T-helper 9 cell (primary cell): ENCODE data around the gene MAP4K2.
A peak's percentile ranks its signal among the peaks of the same experiment; 100 is the strongest.
"Not testable (repeated sequence)": the region's sequence is repeated elsewhere in the genome, so short reads cannot be mapped to it uniquely, and the experiment has no call there.

ENCODE experiments used
- DNase-seq: peaks from one replicate; pipeline ENCODE4 v3.0.0-alpha.2; 2020
- total RNA-seq, 2 donors: gene quantifications; one replicate each; lab custom pipeline; 2026; lab: John Stamatoyannopoulos, UW

MAP4K2 gene
- 138 to 170 reads per million in 2 donors for total RNA-seq

DNA sequence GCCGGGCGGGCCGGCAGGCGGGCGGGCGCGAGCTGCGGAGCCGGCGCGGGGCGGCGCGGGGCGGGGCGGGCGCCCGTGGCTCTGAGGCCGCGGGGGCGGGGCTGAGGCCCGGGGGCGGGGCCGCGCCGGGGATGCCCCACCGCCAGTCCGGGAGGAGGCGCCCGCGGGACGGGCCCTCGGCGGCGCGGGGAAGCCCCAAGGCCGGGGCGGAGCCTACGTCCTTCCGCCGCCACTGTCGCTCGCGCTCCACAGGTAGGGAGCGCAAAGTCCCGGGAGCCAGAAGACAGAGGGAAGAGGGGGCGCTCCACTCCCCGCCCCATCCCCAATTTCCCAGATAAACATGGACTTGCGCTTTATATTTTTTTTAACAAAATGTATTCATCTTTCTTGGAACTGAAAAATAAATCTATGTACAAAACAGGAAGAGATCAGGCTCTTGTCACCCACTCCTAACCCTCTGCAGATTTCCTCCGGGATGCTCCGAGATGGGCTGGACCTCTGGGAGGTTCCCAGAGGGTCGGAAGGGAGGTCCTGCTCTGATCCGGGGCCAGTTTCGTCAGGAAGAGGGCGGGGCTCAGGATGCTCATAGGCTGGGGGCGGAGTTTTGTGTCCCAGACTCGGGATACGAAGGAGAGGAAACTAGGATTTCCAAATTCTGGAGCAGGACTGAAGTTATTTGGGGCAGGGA is at the start of gene MAP4K2:
MAP4K2 (minus strand) TSS at position 57 of the 688 bp plus-strand sequence. CDS start 65 bp downstream, outside the sequence.
- peak; percentile 85 for DNase-seq

- no peak for DNase-seq
Observed at GRCh38 chr11:64851831-64852351, 48.9 kb upstream of the MAP4K2 start.

DNA sequence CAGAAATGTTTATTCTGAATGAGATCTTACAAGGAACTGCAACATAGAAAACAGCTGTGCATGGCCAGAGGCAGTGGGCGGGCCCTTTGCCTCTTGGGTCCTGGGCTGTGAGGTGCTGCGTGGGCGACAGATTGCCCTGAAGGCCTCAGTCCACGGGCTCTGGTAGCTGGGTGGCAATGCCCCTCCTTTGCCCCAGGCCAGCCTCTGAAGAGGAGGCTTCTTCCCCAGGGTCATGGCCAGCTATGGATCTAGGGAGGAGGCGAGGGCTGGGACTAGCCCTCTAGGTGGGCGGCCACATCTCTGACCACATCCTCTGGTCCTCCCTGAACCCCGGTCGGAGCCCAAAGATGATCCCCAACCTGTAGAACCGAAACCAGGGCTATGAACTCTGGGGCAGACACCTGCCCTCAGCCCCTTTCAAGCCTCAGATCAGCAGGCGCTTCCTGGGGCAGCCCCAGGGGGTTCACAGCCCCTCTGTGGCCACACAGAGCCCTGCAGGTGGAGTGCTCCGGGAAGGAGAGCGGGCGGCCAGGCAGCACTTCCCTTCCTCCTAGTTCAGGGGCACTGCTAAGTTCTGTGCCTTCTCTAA is 48.1 kb upstream of the MAP4K2 start:
- peak; percentile 52 for DNase-seq

- no peak for DNase-seq
Observed at GRCh38 chr11:64849598-64850356, 46.8 kb upstream of the MAP4K2 start.

DNA sequence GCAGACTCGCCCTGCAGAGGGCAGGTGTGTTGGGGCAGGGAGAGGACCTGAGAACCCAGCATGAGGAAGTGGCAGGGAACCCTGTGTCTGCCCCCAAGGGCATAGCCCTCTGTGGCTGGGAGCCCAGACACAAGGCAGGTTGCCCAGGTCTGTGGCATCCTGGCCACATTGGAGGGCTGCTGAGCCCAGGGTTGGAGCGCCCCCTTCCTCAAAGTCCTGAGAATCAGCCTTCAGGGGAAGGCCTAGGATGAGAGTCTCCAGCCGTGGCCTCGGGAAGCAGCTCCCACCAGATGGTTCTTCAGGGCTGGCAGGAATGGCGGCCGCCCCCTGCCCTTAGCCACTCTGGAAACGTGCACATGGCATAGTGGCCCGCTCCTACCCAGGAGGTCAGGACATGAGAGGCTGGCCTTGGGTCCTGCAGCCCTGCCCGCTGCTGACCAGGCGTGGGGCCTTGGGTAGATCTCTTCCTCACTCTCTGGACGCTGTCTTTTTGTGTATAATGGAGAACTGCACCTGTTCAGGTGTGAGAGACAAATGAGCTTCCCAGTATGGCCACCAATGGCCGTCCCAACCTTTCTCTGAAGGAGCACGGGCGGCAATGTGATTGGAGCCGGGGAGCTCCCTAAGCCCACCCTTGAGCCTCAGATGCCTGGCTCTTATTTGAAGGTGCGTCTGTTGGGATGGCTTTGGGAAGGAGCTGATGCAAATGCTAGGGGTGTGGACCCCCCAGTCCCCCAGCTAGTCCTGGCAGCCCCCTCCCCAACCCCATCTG is 46.0 kb upstream of the MAP4K2 start:
- no peak for DNase-seq

GRCh38 chr11:64848214-64848825 is 45.3 kb upstream of the MAP4K2 start:
- DNase-seq: no peak

- peak; percentile 98 for DNase-seq
Observed at GRCh38 chr11:64846998-64847666, 44.1 kb upstream of the MAP4K2 start.

DNA sequence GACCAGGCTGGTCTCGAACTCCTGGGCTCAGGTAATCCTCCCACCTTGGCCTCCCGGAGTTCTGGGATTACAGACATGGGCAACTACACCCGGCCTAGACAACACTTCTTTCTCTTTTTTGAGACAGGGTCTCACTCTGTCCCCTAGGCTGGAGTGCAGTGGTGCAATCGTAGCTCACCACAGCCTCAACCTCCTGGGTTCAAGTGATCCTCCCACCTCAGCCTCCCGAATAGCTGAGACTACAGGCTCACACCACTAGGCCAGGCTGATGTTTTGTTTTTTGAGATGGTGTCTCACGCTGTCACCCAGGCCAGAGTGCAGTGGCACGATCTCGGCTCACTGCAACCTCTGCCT is 42.7 kb upstream of the MAP4K2 start:
- DNase-seq: not testable (repeated sequence)

DNA sequence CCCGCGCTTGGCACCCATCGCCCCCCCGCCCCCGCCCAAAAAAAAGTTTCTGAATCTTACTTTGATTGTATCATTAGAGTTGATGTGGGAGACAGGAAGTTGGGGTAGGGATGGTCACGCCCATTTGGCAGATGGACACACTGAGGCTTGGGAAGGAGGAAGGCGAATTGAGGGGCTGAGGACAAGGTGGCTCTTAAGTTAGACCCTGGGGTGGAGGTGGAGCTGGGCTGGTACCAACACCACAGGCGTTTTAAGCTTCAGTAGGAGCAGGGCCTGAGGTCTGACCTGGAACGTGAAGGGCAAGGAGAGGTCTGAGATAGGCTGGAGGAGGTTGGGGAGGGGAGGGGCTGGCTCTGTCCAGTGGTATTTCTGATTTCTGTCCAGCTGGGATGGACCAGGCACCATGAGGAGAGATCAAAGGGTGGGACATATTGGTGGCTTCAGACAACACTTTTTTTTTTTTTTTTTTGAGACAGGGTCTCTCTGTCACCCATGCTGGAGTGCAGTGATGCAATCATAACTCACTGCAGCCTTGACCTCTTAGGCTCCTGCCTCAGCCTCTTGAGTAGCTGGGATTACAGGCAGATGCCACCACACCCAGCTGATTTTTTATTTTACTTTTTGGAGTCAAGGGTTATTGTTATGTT is 42.2 kb upstream of the MAP4K2 start:
- no peak for DNase-seq

DNA sequence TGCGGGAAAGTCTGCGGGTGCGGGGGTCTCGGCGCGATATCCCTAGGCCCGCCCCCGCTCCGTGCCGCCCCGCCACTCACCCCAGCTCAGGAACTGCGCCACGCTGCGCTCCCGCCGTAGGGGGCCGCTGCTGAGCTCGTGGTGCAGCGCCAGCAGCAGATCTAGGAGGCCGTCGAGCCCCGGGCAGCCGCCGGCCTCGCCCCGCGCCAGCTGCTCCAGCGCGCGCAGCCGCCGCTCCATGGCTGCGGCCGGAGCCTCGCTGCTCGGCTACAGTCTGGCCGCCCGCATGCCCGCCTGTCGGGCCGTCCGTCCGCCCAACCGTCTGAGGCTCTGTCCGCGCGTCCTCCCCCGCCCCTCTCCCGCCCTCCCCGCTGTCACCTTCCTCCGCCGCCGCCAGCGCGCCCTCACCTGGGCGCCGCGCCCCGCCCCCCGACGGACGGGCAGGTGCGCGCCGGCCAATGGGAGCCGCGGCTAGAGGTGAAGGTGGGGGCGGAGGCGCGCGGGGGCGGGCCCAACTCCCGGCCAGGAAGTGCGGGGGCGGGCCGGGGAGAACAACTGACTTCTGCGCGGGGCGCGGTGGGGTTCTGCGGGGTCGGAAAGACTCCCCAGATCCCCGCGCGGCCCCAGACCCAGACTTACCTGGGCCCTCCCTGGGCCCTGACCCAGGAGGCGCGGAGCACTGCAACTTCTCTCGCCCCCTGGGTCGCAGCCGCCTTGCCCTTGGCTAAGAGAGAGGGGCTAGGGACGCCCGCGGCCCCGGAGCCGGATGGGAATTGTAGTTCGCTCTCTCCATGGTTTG is 41.5 kb upstream of the MAP4K2 start, which contains the start of gene CDC42BPG:
CDC42BPG (minus strand) TSS at position 324 of the 799 bp plus-strand sequence; CDS start at position 240, 84 bp downstream.
- DNase-seq: peak; percentile 65

- no peak for DNase-seq
Observed at GRCh38 chr11:64843686-64844329, 40.8 kb upstream of the MAP4K2 start.

DNA sequence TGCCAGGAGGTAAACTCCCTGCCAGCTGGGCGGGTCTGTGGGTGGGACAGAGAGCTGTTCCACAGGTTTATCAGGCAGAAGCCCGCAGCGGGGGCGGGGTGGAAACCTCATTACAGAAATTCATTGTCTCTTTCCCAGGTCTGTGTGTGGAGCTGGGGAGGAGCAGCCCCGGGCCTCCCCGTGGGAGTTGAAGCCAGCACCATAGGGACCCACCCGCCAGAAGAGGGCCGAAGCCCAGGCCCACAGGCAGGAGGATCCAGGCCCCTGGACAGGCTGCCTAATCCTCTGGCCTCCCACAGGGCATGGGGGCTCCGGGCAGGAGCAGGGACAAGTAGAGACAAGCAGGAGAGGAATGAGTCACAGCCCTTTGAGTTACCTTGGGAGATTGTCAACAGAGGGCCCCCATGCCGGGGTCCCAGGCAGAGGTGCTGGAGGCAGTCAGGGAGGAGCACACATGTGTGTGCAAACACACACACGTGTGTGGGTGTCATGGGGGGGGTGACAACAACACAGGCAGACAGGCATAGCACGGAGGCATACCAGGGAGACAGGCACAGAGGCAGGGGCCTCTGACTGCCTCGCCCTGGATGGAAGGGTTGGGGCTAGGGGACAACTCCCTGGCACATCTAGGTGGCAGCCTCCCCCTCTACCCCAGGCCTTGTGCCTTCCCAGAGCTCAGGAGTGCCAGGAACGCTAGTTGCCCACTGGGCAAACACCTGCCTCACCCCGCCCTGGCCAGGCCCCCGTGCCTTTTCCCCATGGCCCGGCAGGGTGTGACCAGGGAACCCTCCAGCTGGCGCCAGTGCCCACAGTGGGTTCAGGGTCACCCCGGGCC is 40.1 kb upstream of the MAP4K2 start:
- DNase-seq: no peak

DNA sequence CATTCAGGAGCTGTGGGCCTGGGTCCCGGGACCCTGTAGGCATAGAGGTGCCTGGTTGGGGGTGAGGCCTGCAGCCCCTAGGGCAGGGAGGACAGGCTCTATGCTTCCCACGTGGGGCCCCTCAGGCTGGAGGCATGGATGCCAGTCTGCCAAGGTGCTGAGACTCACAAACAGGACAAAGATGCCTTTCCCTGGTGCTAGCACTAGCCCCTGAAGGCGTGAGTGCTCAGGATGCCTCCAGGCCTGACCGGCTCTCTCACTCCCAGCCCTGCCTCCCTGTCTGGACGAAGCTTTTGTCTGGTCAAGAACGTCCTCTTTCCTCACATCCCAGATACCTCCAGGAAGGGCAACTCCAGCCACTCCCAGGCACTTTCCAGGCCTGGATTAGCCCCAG is 39.3 kb upstream of the MAP4K2 start:
- no peak for DNase-seq

- DNase-seq: no peak
Observed at GRCh38 chr11:64841592-64842365, 38.8 kb upstream of the MAP4K2 start.

GRCh38 chr11:64839887-64840782 is 37.1 kb upstream of the MAP4K2 start:
- DNase-seq: no peak

- DNase-seq: no peak
Observed at GRCh38 chr11:64839335-64839734, 36.3 kb upstream of the MAP4K2 start.
